RWPE2 (cell line): ENCODE results near the gene TSPEAR.
A peak's percentile ranks its signal among the peaks of the same experiment; 100 is the strongest.

Source experiments
- ATAC-seq: fragments of 200-7000 bp; cut with Tn5 transposase; 3 replicates; pipeline ENCODE4 v1.9.1; 2021; ENCODE audit warnings: low read depth
- DNase-seq: peaks from one replicate; pipeline ENCODE4 v3.0.0-alpha.2; 2020; ENCODE audit warnings: low spot score
- H3K27ac ChIP-seq: fragments of 450-650 bp; 2 replicates; pipeline ENCODE4 v1.5.1; 2017; ENCODE audit warnings: mild to moderate bottlenecking; ENCODE audit not compliant: poor library complexity, severe bottlenecking
- H3K27me3 ChIP-seq: fragments of 250-450 bp; sonication (Bioruptor Pico); 2 replicates; pipeline ENCODE4 v1.5.1; 2021; ENCODE audit warnings: mild to moderate bottlenecking, moderate library complexity; ENCODE audit not compliant: insufficient read depth, poor library complexity, severe bottlenecking
- H3K36me3 ChIP-seq: fragments of 250-450 bp; sonication (Bioruptor Pico); 2 replicates; pipeline ENCODE4 v1.5.1; 2020; ENCODE audit warnings: low read depth, mild to moderate bottlenecking, moderate library complexity
- H3K4me1 ChIP-seq: fragments of 250-450 bp; sonication (Bioruptor Pico); 2 replicates; pipeline ENCODE4 v1.5.1; 2021; ENCODE audit warnings: mild to moderate bottlenecking, moderate library complexity; ENCODE audit not compliant: insufficient read depth, poor library complexity, severe bottlenecking
- H3K4me3 ChIP-seq: fragments of 250-450 bp; sonication (Bioruptor Pico); 2 replicates; pipeline ENCODE4 v1.5.1; 2021; ENCODE audit warnings: mild to moderate bottlenecking, moderate library complexity; ENCODE audit not compliant: severe bottlenecking
- H3K9me3 ChIP-seq: fragments of 250-450 bp; sonication (Bioruptor Pico); 2 replicates; pipeline ENCODE4 v1.5.1; 2021; ENCODE audit warnings: mild to moderate bottlenecking, moderate library complexity; ENCODE audit not compliant: severe bottlenecking
- TF ChIP-seq, protein P1 (sequence below): fragments of 450-650 bp; IDR thresholded peaks from one replicate; pipeline ENCODE4 v1.5.1; 2017; ENCODE audit warnings: mild to moderate bottlenecking, moderate library complexity; ENCODE audit not compliant: poor library complexity, severe bottlenecking

TSPEAR gene

GRCh38 chr21:44499211-44499560, 212.2 kb downstream of the TSPEAR start:
- no peak overlapping the region for H3K27ac ChIP-seq
- no peaks in the 10 kb centered on the region for H3K36me3 ChIP-seq
- H3K4me3 ChIP-seq: no peak overlapping the region
- DNase-seq (peak; percentile 16), ATAC-seq (no peak)
- no peaks in the 10 kb centered on the region for H3K4me1 ChIP-seq
- peaks cover 9% of the 10 kb centered on the region for H3K27me3 ChIP-seq
- TF ChIP-seq, protein P1, sequence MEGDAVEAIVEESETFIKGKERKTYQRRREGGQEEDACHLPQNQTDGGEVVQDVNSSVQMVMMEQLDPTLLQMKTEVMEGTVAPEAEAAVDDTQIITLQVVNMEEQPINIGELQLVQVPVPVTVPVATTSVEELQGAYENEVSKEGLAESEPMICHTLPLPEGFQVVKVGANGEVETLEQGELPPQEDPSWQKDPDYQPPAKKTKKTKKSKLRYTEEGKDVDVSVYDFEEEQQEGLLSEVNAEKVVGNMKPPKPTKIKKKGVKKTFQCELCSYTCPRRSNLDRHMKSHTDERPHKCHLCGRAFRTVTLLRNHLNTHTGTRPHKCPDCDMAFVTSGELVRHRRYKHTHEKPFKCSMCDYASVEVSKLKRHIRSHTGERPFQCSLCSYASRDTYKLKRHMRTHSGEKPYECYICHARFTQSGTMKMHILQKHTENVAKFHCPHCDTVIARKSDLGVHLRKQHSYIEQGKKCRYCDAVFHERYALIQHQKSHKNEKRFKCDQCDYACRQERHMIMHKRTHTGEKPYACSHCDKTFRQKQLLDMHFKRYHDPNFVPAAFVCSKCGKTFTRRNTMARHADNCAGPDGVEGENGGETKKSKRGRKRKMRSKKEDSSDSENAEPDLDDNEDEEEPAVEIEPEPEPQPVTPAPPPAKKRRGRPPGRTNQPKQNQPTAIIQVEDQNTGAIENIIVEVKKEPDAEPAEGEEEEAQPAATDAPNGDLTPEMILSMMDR: no peak
- no peaks in the 10 kb centered on the region for H3K9me3 ChIP-seq

- no peaks in the 10 kb centered on the region for H3K9me3 ChIP-seq
- no peak for ATAC-seq
- peaks cover 9% of the 10 kb centered on the region for H3K27me3 ChIP-seq
- no peaks in the 10 kb centered on the region for H3K36me3 ChIP-seq
- no peaks in the 10 kb centered on the region for H3K4me1 ChIP-seq
- TF ChIP-seq, protein P1: no peak
- peak; percentile 33 for DNase-seq
- H3K27ac ChIP-seq: no peak overlapping the region
- H3K4me3 ChIP-seq: no peak overlapping the region
These were observed 212.8 kb downstream of the TSPEAR start for GRCh38 chr21:44498280-44499210.

DNA sequence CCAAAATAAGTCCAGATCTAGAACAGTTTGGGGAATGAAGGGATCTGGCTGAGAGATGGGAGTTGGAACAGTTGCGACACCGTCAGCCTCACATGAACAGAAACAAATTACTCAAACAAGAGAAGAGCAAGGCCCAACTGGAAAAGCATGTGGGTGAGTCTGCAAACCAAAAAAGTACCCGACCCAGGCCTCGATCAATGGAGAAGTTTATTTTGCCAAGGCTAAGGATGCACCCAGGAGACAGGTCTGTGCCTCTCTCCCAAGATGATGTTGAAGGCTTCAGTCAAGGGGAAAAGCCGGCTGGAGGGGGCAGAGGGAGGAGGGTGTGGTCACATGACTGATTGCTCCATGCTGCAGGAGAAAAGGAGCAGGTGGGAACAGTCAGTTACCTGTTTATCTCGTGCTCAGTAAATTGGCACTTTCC, 213.7 kb downstream of the TSPEAR start:
- peaks cover 9% of the 10 kb centered on the region for H3K27me3 ChIP-seq
- no peaks in the 10 kb centered on the region for H3K4me1 ChIP-seq
- no peak for DNase-seq
- H3K36me3 ChIP-seq: no peaks in the 10 kb centered on the region
- H3K9me3 ChIP-seq: peaks cover 8% of the 10 kb centered on the region
- TF ChIP-seq, protein P1: no peak
- H3K27ac ChIP-seq: no peak overlapping the region
- no peak overlapping the region for H3K4me3 ChIP-seq
- ATAC-seq: no peak

DNA sequence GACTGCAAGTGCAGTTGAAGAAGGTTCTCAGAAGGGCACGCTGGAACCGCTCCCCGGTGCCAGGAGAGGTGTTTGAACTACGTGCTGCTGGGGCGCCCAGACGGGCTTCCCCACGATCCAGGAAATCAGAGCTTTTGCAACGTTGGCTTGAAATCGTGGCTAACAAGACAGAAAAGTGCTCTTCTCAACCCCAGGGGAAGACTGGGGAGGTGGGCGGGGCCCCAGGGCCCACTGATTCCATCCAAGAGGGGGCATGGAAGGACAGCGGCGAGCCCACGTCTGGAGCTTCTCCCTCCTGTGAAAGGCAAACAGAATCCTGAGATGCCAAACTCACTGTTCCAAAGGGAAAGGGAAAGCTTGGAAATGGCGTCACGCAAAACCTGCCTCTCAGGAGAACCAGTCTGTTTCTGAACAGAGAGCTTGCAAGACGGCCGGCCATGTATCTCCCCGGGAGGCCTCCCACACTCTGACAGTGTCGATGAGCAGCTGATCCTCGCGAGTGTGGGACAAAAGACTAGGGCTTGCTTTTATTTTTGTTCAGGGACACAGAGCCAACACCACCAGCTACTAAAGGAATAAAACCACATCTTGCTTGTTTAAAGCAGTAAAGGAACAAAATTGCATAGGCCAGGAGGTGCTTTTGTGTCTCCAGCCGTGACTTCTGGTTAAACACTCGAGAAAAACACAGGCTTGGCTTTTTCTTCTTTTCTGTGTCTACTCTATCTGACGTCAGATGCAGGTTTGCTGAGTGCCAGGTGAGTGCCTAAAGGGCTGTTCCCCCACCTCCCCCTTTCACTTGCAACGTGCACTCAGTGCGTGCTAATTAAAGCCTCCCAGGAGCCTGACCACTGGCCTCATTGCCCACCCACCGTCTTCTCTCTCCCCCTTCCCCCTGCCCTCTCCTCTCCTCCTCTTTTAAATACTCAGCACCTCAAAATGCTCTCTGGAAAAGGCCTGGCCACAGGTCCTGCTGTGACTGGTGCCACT, 214.5 kb downstream of the TSPEAR start:
- Histone ChIP-seq H3K27ac (no peak overlapping the region), H3K4me1 (no peaks in the 10 kb centered on the region), H3K4me3 (no peak overlapping the region), H3K27me3 (peaks cover 9% of the 10 kb centered on the region), H3K36me3 (no peaks in the 10 kb centered on the region), H3K9me3 (peaks cover 12% of the 10 kb centered on the region)
- TF ChIP-seq, protein P1: no peak
- no peak for DNase-seq
- no peak for ATAC-seq
